Lung microvascular endothelial cell (primary cell): Measurements from ENCODE around the gene KIF16B. TPM values are rescaled to one million over a fixed set of nuclear protein-coding genes. Genes with fewer than 3 reads are reported as not detected.
"Not testable (repeated sequence)": the region's sequence is repeated elsewhere in the genome, so short reads cannot be mapped to it uniquely, and the experiment has no call there.

Experiments used
- DNase-seq, 2 donors: peaks; one replicate each; pipeline versions ENCODE4 v3.0.0 to v3.0.0-alpha.2; 2010; ENCODE audit warnings: low read depth in 2 of 2
- total RNA-seq: library from RNA; depleted of rRNA; stranded (reverse); fragments of >200 nt; gene quantifications from 2 replicates; pipeline ENCODE4 v1.2.1, GENCODE V29; 2014

Gene KIF16B
- total RNA-seq, 1 donor from 2014 or later, result 7.7 TPM

DNA sequence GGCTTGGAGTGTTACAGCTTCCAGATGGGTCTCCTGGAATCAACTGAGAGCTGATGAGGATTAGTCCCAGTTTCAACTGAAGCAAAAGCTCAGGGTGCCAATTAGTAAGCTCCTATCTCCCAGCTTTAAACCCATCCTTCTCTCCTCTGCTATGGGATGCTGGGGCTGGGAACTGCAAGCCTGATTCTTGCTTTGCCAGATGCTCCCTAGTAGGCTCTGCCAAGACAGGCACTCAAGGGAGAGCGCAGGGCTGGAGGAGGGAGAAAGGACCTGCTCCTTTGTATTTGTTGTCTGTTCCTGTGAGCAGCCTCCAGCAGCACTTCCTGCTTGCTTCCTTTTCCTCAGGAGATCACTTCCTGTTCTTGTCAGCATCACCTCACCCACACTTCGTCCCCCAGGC, 309.7 kb downstream of the KIF16B start:
- no peak for DNase-seq

DNA sequence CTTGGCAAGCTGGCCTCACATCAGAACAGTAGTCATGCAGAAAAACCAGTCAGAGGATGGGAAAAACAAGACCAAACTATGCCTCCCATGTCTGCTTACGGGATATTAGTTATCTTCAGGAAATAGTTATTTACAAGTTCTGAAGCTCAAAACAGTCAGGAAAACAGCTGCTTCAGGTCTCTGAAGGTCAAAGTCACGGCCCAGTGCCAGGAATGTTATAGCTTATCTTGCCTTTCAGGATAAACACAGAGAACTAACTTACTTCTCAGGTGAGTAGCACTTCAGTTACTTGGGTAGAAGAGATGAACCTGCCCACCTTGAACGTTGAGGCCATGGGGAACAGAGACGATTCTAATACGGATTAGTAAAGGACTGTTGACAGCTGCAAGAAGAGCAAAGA, 310.7 kb downstream of the KIF16B start:
- no peak for DNase-seq

DNA sequence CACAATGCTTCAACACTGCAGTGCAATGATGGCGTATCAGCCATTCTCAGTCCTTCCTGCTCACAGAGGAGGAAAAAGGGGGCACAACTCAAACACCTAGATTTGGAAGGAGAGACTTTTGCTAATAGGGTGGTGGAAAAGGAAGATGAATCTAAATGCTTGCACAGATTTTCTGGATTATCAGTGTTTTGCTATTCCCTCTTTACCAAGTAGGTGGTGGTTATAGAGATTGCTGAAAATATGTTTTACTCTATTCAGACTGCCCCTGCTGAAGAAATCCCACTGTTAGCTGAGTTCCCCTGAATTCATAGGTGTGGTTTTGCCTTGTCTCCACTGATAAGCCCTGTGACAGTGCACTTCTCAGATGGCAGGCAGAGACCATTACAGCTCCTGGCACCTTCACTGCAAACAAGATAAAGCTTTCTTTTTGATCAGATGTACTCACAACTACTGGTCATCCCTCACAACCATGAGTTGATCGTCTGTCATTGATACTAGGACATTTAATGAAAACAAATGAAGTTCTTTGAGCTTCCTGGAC, 311.4 kb downstream of the KIF16B start:
- no peak for DNase-seq

DNA sequence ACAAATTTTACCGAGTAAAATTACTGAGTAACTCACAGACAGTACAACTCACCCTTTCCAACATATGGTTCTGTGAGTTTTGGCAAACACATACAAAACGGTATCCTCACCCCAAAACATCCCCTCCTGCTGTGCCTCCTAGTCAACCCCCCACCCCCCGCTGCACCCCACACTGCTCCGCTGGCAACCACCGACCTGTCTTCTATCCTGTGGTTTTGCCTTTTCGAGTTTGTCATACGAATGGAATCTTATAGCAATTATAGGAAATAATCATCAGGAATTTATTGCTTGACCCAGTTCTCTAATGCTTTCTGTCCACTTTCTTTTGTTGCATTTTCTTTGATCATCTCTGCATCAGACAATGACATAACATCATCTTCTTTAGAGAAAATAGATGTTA, 312.3 kb downstream of the KIF16B start:
- no peak for DNase-seq

DNA sequence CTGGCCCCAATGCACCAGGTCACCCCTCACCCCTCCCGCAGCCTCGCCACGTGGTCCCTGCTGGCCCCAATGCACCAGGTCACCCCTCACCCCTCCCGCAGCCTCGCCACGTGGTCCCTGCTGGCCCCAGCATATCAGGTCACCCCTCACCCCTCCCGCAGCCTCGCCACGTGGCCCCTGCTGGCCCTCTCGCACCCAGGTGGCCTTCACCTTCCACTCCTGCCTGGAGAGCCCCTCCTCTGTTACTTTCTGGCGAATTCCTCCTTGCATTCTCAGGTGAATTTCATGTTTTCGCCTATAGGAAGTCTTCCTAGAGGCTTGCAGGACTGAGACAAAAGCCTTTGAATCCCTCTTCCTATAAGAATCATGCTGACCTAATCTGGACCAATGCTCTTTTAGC, 313.1 kb downstream of the KIF16B start:
- DNase-seq, result not testable (repeated sequence)

DNA sequence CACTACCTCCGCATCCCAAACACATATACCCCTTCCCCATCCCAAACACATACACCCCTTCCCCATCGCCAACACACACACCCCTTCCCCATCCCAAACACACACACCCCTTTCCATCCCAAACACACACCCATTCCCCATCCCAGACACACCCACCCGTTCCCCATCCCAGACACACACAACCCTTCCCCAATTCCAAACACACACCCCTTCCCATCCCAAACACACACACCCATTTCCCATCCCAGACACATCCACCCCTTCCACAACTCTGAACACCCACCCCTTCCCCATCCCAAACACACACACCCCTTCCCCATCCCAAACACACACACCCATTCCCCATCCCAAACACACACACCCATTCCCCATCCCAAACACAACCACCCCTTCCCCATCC, 314.5 kb downstream of the KIF16B start:
- no peak for DNase-seq

DNA sequence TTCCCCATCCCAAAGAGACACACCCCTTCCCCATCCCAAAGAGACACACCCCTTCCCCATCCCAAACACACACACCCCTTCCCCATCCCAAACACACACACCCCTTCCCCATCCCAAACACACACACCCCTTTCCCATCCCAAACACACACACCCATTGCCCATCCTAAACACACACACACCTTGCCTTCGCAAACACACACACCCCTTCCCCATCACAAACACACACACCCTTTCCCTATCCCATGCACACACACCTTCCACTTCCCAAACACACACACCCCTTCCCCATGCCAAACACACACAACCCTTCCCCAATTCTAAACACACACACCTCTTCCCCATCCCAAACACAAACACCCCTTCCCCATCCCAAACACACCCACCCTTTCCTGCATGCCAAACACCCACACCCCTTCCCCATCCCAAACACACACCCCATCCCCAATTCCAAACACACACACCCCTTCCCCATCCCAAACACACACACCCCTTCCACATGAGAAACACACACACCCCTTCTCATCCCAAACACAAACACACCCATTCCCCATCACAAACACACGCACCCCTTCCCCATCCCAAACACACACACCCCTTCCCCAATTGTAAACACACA, 315.3 kb downstream of the KIF16B start:
- no peak for DNase-seq

DNA sequence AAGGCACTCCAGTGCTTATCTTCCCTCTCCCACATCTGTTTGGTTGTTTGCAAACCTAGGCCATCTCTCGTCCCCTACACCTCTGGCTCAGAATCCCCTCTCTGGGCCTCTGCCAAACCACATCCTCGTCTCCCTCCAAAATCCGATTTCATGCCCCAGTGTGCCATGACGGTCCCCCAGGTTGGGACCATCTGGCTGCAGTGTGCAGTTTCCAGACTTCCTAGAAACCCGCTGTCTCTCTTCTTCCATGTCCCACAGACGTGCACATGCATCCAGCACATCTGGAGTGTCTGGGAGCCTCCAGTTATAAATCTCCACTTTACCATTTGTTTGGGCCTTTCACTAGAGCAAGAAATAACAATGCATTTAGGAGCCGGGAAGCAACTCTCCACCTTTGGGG, 316.2 kb downstream of the KIF16B start:
- DNase-seq, result no peak

DNA sequence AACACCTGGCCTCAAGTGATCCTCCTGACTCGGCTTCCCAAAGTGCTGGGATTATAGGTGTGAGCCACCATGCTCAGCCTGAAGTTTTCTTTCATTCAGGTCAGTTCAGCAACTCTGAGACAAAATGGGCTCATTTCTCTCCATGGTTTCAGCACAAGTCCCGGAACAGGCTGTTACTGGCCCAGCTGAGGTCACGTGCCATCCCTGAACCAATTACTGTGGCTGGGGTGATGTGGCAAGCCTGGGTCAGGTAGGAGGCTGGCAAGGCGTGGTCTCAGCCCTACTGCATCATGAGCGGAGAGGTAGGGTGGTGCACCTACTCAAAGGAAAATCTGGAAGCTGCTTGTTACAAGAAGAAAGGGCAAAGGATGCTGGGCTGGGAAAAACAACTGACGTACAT, 326.4 kb downstream of the KIF16B start:
- no peak for DNase-seq

DNA sequence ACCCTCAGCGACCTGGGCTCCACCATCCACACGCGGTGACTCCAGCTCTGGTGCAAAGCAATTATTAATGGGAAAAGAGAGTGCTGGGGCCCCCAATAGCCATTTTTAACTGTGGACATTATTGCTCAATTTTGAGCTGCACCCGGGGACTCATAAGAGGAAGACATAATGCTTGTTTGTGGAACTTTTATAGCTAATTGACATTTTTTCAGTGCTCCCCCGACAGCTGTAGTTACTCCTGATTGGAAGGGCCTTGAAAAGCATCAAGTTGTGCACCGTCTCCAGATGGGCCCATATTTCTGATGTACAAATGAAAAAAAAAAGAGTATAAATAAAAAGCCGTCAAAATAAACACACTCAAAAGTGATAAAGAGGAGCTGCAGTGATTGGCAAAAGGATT, 327.0 kb downstream of the KIF16B start:
- DNase-seq, result no peak

DNA sequence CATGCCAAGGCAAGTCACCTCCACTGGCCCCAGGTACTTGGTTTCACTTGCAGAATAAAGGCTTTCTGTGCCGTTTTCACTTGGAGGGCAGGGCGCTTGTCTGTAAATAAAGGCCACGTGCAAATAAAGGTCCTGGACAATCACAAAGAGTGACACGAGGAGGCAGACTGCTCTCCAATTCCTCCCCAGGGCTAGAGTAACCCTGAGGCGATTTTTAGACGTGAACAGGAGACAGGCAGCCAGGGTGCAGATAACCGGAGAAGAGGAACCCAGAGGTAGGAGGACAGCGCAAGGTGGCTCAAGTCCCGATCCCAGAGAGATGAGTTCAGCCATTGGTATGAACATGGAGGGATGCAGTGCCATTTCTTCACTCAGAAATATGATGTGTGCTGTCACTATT, 327.4 kb downstream of the KIF16B start:
- DNase-seq, result no peak

DNA sequence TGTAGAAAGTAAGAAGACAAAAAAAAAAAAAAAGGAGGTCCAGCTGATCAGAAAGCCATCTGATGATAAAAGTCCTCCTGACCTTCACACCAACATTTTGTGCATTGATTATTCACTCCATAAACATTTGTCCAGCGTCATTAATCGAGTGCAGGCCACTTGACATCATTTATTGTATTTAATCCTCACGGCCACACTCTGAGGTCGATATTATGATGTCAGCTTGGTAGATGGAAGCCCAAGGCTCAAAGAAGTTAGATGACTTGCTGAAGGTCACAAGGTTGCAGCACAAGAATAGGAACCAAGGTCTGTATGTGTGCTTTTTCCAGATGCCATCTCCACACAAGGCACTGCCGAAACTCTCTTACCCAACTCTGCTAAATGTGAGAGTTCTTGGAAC, 328.4 kb downstream of the KIF16B start:
- no peak for DNase-seq

DNA sequence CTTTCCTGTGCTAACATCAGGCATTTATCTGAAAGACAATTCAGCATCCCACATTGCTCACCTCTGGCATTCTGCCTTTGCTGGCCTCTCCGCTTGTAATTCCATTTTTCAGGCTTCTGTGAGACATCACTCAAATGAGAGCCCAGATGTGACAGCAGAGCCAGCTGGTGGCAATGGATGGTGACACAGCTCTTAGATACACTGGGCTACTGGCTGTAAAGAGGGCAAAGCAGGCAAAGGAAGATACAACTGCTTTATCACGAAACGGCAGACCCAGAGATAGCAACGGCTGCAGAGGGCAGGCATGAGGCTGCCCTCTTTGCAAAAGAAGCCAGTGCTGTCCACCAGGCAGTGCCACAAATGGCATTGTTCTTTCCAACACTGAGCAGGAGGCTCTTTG, 329.8 kb downstream of the KIF16B start:
- no peak for DNase-seq

DNA sequence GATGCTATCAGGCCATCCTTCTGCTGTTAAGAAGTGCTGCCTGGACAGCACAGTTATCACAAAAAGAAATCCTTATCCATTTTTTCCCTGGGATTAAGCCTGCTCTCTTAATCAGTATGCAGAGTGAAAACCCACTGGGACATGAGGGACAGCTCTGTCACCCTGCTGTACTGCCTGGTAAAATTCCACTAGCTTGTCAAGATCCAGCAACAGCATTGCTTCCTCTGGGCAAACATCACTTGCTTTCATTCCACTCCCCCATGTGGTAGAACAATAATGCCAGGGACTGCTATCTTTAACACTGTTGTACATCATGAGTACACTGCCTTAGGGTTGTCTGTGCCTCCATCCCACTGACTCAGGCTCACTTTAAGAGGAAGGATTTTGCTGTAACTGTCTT, 331.3 kb downstream of the KIF16B start:
- no peak for DNase-seq

DNA sequence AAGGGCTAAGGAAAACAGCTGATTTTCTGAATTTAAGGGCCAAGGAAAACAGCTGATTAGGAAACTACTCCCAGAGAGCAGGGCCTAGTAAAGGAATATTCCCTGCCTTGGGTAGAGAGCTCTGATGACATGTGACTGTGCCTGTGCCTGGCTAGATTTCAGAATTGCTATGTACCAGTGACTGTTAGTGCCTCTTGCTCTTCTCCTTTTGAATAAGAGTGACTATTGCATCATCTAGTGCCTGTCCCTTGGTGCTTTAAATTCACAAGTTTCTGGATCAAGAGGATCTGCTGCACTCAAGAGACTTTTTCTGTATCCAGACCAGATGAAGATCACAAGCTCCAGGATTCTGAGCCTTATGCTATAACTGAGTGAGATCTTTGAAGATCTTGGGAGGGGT, 332.9 kb downstream of the KIF16B start:
- no peak for DNase-seq

DNA sequence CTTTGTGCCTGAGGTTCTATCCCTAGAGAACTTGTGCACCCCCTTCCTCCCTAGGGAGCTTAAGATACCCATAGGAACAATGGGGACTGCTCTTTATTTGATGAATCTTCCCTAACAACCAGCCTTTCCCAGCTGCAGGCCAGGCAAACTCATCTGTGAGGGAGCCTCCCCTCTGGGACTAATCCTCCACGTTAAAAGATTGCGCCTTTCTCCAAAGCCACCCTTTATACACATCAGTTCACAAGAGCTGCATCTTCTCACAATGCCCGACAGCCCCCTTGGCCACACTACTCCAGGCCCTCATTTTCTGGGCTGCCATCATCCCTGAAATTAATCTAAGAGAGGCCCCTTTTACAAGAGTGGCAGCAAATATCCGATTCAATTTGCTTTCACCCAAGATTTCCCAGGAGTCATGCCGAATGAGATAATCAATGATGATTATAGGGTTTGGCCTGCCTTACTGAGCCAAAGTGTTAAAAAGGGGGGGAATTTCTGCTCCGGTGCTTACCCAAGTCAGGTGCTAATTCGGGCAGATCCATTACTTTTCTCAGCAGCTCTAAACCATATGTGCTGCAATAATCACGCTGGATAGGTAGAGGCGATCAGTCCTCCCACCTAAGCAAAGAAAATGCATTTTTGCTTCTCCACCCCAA, 336.5 kb downstream of the KIF16B start:
- no peak for DNase-seq

DNA sequence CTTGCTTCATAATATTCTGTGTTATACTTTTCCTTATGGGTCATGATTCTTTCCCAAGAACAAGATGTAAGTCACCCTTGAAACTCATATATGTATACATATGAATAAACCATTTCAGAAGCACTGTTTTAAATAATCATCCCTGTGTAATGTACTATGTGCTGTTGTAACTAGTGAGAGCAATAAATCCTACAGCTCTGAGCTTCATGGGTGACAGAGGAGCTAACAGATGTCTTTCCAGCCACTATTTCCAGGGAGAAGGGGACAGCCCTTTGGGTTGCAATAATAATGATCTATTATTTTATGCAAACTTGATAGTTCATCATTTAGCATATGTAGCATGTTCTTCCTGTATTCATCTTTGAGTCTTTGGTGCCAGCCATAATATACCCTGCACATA, 342.8 kb downstream of the KIF16B start:
- DNase-seq, result no peak

DNA sequence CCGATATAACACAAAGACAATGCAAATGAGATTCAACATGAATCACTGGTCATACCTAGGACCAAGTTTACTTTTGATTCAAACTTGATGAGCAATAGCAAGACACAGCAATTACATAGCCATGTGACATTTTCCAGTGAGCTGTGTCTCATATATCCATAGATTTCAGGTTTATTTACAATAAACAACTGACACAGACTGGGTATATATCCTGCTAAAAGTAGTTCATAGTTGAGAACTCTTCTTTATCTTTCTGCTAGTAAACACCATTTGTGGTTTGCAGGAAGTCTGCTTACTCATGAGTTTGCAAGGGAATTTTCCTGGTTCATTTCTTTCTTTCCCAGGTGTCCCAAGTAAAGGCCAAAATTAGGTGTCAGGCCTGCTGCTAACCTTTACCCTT, 343.4 kb downstream of the KIF16B start:
- no peak for DNase-seq

DNA sequence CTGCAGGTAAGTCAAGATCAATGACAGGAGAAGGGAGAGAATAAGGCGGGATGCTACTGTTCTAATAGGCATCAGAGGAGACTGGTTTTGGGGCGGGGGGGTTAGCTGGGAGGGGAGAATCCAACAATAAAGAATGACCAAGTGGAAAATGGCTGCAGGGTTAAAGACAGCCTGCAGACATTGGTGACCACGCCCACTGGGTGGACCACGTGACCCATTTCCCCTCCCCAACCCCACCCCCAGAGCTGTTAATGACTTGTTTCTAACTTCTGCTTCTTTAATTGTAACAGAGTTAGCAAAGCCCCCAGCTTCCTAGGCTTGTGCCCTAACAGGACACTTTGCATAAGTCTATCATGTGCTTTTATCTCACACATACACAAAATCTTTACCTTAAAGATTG, 344.5 kb downstream of the KIF16B start:
- DNase-seq, result no peak

DNA sequence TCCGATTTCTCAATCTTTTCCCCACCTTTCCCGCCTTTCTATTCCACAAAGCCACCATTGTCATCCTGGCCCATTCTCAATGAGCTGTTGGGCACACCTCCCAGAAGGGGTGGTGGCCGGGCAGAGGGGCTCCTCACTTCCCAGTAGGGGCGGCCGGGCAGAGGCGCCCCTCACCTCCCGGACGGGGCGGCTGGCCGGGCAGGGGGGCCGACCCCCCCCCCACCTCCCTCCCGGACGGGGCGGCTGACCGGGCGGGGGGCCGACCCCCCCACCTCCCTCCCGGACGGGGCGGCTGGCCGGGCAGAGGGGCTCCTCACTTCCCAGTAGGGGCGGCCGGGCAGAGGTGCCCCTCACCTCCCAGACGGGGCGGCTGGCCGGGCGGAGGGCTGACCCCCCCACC, 346.3 kb downstream of the KIF16B start:
- not testable (repeated sequence) for DNase-seq

DNA sequence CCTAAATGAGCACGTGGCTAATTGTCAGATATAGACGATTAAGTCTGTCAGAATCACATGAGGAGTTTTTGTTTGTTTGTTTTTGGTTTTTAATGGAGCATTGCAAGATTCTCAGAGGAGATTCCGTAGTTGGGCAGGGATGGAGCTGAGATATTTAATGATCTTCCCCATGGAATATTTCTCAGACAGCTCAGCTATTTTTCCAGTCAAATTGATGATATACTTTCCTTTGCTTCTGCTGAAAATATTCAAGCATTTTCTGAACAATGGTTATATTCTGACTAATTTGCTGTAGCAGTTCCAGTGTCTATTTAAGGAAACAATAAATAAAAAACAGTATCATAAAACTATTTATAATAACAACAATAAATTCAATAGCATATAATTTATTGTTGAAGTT, 348.4 kb downstream of the KIF16B start:
- no peak for DNase-seq

DNA sequence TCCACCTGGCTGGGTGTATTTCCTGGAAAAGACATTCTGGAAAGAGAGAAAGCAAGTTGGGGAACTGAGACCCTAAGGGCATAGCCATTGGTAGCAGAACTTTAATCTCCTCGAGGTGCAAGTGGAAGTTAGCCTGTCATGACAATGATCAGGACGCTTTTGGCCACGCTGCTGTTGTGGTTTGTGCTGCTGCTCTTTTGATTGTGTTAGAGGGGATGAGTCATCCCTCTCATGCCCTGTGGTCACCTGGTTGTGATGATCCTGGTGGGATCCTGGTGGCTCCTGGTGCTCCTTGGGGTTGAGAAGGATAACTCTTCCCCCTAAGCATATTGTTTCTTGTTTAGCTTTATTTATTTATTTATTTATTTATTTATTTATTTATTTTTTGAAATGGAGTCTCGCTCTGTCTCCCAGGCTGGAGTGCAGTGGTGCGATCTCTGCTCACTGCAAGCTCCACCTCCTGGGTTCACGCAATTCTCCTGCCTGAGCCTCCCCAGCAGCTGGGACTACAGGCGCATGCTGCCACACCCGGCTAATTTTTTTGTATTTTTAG, 350.3 kb downstream of the KIF16B start:
- no peak for DNase-seq
